HG02885 (cell line): Measurements from ENCODE around the gene KIZ.

Experiments
- ATAC-seq: cut with Tn5 transposase; IDR thresholded peaks from one replicate; pipeline ENCODE4 v1.9.1; 2021; ENCODE audit warnings: mild to moderate bottlenecking; ENCODE audit not compliant: unreplicated experiment, poor library complexity

The KIZ gene

DNA sequence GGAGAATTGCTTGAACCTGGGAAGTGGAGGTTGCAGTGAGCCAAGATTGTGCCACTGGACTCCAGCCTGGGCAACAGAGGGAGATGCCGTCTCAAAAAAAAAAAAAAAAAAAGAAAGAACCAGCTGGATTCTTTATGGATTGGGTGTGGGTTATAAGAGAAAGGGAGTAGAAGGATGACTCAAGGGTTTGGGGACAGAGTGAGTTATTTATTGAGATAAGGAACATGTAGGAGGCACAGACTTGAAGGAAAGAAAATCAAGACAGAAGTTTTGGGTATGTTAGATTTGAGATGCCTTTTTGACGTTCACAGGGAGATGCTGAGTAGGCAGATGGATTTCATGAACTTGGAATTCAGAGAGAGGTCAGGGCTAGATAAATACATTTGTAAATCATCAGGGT is 47.6 kb downstream of the KIZ start:
- ATAC-seq = no peak

GRCh38 chr20:21174516-21175239 is 48.8 kb downstream of the KIZ start:
- no peak for ATAC-seq

- no peak for ATAC-seq
Measured at GRCh38 chr20:21175433-21175832, 49.6 kb downstream of the KIZ start.

- ATAC-seq = no peak
Measured at GRCh38 chr20:21177767-21178166, 51.9 kb downstream of the KIZ start.

DNA sequence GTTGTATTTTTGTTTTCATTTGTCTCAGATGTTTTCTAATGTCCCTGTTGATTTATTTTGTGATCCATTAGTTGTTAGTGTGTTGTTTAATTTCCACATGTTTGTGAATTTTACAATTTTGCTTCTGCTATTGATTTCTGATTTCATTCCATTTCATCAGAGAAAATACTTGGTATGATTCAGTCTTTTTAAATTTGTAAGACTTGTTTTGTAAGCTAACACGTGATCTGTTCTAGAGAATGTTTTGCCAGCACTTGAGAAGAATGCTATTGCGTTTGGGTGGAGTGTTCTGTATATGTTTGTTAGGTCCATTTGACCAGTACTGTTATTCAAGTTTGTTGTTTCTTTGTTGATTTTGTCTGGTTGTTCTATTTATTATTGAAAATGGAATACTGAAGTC is 53.9 kb downstream of the KIZ start:
- no peak for ATAC-seq

GRCh38 chr20:21180248-21180647 is 54.4 kb downstream of the KIZ start:
- no peak for ATAC-seq

DNA sequence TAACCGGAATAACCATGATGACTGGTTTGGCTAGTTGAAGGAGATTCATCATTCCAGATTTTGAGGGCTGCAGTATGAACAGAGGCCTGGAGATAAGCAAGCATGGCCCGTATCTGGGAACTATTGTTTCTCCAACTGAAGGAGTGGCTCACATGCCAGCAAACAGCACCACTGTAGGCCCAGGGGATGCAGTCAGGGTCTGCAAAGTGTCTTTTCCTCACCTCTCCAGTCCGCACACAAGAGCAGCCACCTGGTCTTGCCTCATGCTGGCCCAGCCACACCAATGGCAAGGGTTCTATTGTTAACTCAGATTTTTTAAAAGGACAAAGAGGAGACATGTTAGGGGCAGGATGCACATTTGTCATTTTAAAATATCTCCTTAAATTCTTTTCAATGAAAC is 55.1 kb downstream of the KIZ start:
- no peak for ATAC-seq

- ATAC-seq = no peak
Measured at GRCh38 chr20:21182832-21183563, 57.1 kb downstream of the KIZ start.

GRCh38 chr20:21183722-21184121 is 57.8 kb downstream of the KIZ start:
- no peak for ATAC-seq

DNA sequence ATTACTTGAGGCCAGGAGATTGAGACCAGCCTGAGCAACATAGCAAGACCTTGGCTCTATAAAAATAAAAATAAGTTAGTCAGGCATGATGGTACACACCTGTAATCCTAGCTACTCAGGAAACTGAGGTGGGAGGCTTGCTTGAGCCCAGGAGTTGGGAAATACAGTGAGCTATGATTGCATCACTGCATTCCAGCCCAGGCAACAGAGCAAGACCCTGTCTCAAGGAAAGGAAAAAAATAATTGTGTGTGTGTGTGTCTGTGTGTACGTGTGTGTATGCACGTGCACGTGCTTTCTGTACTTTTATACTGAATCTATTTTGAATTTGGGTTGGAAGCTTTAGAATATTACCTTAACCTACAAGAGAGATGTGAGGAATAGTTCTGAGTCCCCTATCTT is 58.9 kb downstream of the KIZ start:
- no peak for ATAC-seq

GRCh38 chr20:21185849-21186248 is 60.0 kb downstream of the KIZ start:
- ATAC-seq = no peak

DNA sequence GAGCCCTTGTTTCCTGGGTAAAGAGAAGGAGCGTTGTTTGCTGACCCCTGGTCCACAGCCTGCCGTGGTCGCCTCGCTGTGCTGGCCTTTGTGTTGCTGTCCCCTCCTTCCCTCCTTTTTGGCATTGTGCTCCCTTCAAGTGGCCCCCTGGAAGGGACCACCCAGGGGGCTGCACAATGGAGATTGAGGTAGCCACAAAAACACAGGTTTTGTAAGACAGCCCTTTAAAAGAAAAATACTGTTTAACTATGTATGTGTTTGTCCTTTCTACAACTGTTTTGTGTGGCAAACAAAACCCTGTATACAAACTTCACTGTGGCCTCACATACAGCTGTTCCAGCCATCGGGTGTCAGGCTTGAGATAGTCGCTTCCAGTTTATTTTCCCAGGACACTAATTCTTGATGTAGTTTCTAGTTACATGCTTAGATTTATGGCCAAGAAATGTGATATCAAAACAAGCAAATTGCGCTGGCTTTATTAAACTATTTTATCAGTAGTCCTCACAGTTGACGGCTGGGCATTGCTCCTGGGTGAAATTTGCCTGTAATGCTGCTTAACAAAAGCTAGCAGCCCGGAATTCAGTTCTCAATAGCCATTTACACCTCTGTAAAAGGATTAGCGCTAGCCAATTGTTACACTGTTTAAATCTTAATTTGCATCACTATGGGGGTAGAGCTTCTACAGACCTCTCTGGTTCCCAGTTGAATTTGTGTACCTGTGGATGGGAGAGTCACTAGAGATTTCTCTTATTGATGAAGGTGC is 64.1 kb downstream of the KIZ start:
- ATAC-seq = no peak

GRCh38 chr20:21190869-21191268 is 65.0 kb downstream of the KIZ start:
- no peak for ATAC-seq

- ATAC-seq = no peak
Measured at GRCh38 chr20:21191839-21192238, 66.0 kb downstream of the KIZ start.

DNA sequence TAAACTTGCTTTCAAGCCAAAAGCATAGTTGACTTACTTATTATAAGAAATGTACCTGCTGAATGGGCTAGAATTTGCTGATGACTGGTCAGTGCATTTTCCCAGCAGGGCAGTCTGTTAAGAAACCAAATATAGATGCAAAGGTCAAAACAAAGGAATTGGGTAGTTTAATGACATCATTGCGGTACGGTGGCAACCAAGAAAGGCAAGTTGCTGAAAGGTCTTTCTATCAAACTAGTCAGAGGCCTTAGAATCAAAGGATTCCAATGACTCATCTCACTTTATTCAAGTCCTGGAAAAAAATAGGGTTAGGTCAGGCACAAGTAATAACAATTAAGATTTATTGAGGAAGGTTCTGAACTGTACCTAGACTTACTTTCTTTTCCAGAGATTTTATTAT is 76.4 kb downstream of the KIZ start:
- no peak for ATAC-seq

GRCh38 chr20:21203088-21203656 is 77.3 kb downstream of the KIZ start:
- ATAC-seq = no peak

DNA sequence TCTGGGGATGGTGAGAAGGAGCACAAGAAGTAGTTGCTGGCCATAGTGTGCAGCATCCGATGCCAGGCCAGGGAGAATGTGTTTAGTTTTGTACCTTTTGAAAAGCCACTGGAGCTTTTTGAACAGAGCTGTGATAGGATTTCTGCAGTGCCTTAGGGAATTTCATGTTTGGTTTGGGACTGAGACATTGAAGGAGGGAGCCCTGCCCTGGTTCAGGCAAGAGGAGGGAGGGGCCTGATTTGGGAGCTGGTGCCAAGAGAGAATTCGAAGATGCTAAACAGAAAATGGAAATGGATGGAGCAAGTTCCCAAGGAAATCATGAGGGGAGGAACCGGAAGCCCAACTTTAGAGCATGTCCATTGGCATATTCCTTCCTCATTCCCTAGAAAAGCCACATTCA is 80.7 kb downstream of the KIZ start:
- no peak for ATAC-seq

DNA sequence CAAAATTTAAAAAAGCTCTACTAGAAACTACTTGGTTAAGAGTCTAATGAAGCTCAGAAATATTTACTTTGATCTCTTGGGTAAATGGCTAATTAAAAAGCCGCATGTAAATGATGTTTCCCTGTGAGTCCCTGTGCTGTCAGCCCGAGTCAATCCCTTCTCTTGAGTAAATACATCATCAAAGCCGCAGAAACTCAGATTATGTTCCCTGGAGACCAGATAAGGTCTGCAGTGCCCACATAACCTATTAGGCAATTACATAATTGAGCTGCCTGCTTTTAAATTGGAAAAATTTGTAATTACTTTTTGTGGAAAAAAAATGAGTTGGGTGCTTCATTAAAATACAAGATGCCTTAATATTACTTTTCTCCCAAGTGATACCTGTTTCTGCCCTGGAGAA is 83.1 kb downstream of the KIZ start:
- no peak for ATAC-seq

DNA sequence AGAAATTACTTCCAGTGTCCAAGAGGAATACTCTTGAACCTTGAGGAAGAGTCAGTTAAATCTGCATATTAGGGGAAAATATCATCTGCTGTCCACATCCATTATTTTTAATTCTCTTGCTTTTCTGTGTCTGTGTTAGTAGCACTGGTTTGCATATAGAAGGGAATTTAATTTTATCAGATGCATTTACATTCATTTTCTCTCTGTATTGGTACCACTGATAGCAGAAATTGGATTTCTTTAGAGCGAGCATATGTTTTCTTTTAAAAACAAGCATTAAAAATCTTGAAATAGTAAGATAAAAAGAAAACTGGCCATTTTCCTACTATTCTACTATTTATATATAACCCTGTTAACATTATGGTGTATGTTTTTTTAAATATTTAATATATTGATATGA is 83.8 kb downstream of the KIZ start:
- no peak for ATAC-seq

GRCh38 chr20:21213691-21214090 is 87.8 kb downstream of the KIZ start:
- ATAC-seq = no peak

GRCh38 chr20:21214431-21214830 is 88.5 kb downstream of the KIZ start:
- ATAC-seq = no peak
